Stimulated activated CD4-positive, alpha-beta T cell treated with anti-CD3 and anti-CD28 coated beads, TNF-alpha, amount 100 ng/mL, for 48 hours (primary cell): ENCODE measurements around the gene MGMT.

Source experiments
- DNase-seq, 3 donors: peaks; one replicate each; pipeline ENCODE4 v3.0.0-alpha.2; 2020; ENCODE audit warnings: low read depth in 3 of 3

The MGMT gene

DNA sequence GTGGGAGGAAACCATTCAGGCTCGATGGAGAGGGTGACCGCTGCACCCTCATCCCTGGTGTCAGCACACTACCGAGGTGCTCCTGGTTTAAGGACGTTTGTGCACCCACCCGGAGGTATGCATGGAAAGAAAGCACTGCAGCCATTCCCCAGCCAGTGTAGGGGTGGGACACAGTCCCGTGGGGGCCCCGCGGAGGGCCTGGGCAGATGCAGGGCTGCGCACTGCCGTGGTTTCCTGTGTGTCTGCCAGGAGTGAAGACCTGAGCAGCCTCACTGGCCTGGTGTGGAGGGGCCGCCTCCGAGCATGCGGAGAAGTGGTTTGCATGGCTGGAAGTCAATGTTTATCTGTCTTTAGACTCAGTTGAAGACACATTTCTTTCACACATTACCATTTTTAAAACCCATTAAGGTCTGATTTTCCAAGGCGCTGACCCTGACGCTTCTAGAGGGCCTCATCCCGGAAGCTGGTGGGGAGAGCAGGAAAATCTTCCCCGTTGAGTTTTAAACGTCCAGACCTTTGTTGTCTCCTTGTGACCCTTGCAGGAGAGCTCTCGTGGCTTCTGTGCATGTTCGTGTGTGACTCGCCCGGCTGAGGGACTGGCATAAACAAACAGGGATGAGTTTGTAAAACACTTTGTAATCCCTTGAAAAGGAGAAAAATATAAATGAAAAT lies 188.1 kb downstream of the MGMT start:
- no peak for DNase-seq

DNA sequence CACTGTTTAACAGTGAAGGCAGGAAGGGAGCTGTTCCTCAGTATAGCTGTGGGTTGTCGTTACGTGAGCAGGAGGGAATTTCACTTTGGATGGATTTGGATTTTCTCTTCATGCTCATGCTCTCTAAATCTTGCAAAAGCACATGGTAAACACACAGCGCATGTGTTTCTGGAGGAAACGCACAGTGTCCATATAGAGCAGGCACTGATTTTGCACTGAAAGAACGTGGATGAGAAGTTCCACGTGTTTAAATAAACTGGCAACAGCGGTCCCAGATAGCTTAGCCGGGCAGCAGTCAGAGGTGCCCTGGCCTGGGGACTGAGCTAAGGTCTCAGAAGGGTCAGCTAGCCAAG lies 188.6 kb downstream of the MGMT start:
- DNase-seq: no peak

- DNase-seq: no peak
These were observed 189.6 kb downstream of the MGMT start for GRCh38 chr10:129656642-129657041.

DNA sequence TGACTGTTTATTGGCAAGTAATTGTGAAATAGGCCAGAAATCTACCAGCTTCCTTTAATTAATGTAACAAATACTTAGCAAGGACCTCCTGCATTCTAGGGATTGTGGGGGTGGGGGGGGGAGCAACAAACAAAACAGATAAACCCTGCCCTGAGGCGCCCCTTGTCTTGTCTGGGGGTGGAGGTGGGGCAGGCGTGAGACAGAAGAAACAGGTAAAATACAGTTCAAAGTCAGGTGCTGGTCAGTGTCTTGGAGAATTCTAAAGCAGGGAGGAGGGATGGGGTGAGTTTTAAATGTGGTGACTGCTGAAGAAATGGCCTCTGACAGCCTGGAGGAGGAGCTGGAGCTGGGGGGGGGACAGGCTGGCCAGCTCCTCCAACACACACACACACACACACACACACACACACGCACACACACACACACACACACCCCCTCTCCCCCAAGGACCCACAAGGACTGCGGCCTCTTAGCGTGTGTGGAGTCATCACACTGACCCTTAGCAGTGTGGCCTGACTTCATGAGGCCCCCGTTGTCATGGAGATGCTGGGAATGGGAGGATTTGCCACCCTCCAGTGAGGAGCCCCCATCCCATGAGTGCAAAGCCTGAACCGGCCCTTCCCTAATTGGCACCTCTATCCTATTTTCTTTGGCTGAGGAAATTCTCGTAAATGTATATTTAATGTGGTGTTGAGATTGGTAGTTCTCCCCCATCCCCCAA lies 190.4 kb downstream of the MGMT start:
- no peak for DNase-seq

DNA sequence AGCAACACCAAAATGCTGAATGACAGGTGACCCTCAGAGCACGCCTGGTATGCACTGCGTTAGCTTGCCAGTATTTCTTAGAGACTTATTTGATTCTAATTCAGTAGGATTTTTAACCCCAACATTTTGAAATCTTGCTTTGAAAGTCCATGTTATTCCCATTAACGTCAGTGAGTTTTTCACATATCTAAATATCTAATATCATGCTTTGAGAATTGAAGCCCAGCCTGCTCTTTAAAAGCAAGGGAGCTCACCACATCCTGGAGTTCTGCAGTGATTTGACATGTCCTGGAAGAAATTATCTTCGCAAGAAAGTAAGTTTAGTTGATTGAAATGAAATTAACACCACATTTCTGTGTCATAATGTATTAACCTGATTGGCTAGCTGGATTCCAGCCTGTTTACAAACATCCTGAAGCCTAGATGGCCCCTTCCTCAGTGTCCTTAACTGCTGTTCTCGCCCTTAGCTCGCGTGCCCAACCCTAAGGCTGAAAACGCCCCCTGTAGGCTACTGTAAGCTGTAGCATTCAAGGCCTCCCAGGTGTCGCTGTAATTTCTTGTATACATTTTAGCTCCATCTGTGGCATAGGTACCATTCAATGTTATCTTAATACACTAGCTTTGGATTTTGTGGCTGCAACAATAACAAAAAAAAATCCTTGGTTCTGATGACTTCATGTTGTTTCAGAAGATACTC lies 191.5 kb downstream of the MGMT start:
- DNase-seq: no peak

GRCh38 chr10:129659508-129660268 lies 192.6 kb downstream of the MGMT start:
- DNase-seq: no peak

- no peak for DNase-seq
These were observed 193.5 kb downstream of the MGMT start for GRCh38 chr10:129660569-129660968.

DNA sequence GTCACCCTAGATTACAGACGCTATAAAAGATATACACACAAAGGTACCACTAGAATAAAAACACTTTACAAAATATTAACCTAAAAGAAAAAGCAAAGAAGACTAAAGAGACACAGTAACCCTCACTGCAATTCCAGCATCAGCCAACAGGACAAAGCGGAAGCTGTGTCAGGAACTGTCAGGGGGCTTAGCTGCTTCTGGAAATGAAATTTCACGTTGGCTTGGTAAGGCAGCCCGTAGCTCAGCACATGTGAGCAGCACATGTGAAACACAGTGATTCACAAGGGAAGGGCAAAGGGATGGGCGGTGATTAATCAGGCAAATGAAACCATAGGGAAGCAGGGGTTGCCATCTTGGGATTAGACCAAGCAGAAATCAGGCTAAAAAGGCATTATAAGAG lies 195.4 kb downstream of the MGMT start:
- DNase-seq: no peak

DNA sequence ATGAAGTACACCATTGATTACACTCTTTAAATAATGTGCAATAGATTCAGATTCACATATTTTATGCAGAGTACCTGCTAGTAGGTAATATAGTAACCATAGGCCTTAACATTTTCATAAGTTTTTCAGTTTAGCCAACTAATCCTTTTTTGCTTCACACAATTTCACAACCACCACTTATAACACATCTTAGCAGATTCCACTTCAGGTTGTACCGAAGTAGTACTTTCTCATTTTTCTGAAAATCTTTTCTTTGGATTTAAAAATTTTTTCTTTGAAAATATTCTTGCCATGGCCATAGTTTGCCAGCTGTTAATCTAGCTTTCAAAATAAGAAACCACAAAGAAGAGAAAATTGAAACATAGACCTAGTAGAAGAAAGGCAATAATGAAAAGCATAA lies 203.1 kb downstream of the MGMT start:
- no peak for DNase-seq

- DNase-seq: no peak
These were observed 206.3 kb downstream of the MGMT start for GRCh38 chr10:129673292-129673691.

GRCh38 chr10:129675027-129675769 lies 208.2 kb downstream of the MGMT start:
- no peak for DNase-seq

- no peak for DNase-seq
These were observed 209.0 kb downstream of the MGMT start for GRCh38 chr10:129676014-129676413.

DNA sequence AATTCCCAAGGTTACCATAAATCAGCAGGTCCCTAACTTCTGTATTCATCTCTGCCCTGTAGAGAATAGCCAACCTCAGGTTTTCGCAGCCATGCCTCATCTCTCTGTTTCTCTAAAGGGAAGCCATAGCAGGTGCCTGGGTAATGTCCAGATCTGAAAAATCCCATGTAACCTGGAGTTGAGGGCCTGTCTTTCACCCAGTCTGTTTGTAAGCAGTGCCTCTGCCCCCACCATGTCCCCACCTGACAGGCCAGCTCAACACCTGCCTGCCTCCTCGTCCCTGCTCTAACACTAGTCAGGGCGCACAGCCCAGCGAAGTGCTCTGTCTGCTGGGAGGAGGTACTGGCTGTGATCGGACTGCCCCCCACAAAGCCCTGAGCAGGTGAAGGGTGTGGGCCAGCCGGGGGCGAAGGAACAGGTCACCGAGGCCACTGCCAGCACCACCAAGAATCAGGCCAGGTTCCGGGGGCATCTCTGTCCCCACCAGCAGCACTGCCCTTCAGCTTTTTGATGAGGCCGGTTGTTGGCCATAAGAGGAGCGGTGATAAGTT lies 210.4 kb downstream of the MGMT start:
- DNase-seq: no peak

- no peak for DNase-seq
These were observed 211.1 kb downstream of the MGMT start for GRCh38 chr10:129678186-129678585.

DNA sequence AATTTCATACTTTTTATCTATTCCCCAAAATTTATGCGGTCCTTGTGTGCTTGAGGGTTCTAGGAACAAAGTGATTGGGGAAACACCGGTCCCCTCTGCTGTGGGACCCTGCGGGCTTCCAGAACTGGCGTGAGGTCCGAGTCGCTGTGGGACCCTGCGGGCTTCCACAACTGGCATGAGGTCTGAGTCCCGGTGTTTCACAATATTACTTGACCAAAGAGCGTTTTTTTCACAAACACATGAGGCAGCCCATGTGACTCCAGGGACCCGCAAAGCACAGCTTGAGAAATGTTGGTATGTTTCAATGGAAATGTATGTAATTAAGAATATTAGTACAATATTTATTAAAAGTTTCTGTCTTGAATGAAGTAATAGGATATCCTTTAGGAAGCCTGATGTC lies 212.2 kb downstream of the MGMT start:
- no peak for DNase-seq

- DNase-seq: no peak
These were observed 213.8 kb downstream of the MGMT start for GRCh38 chr10:129680661-129681344.

DNA sequence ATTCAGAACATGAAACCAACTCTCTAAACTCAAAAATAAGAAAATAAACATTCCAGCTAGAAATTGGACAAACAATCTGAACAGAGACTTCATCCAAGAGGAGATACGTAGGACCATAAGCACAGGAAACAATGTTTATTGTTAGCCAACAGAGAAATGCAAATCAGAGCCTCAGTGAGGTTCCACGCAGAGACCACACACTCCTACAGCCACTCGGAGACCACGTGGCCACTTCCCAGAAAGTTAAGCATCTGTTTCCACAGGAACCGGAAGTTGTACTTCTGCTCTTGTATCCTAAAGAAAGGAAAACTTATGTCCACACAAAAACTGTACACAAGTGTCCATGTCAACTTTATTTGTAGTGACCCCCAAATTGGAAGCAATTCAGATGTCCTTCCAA lies 214.8 kb downstream of the MGMT start:
- no peak for DNase-seq

DNA sequence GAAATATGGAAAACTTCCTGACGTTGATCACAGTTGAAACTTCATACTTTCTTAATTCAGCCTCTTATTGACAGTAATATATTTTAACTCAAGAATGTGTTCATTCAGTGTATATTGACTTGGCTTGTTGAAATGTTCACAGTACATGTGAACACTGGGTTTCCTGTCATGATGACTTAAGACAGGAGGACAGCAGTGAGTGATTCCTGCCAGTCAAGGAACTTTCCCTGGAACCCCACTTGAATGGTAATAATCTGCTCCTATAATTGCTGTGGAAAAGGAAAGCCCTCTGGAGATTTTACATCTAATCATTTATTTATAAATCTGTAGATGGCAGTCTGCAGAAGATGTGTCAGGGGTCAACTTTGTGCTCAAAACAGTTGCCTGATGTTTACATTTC lies 216.5 kb downstream of the MGMT start:
- no peak for DNase-seq

DNA sequence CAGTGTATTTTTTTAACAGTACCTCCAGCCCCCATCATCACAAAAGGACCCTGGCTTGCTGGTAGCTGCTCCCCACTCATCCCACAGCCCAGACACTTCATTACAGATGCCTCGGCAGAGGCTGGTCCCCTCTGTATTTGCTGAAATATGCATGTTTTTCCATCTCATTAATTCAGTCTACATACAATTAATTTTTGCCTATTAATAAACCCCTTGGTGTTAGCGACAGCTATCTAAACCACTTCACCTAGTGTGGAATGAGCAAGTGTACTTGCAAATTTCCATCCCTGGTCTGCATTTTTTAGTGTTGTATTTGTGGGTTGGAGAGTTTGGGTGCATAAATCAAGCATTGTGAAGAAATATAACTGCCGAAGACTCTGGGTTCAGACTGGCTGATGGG lies 216.9 kb downstream of the MGMT start:
- DNase-seq: no peak

DNA sequence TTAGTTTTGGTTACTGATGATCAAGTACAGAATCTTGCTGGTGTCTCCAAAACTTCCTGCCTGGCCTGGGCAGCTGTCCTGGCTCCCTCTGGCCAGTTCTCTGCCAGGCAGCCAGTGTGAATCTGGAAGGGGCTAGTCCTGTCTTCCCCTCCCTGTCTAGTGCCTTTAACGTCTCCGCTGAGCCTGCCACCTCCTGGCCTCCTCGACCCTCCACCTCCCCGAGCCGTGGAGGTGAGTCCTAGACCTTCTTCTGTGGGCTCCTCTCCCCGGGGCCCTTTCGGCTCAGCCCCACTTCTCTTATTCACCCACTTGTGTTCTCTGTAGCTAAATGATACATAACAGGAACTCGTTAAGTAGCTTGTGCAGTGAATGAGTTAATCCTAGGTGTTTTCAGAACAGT lies 218.2 kb downstream of the MGMT start:
- no peak for DNase-seq

- DNase-seq: no peak
These were observed 222.6 kb downstream of the MGMT start for GRCh38 chr10:129689671-129690071.
